HG03280 (cell line): ENCODE results near the gene CUBN.

Source experiments
- ATAC-seq: cut with Tn5 transposase; IDR thresholded peaks from one replicate; pipeline ENCODE4 v1.9.1; 2021; ENCODE audit warnings: mild to moderate bottlenecking, moderate library complexity; ENCODE audit not compliant: unreplicated experiment

CUBN gene

DNA sequence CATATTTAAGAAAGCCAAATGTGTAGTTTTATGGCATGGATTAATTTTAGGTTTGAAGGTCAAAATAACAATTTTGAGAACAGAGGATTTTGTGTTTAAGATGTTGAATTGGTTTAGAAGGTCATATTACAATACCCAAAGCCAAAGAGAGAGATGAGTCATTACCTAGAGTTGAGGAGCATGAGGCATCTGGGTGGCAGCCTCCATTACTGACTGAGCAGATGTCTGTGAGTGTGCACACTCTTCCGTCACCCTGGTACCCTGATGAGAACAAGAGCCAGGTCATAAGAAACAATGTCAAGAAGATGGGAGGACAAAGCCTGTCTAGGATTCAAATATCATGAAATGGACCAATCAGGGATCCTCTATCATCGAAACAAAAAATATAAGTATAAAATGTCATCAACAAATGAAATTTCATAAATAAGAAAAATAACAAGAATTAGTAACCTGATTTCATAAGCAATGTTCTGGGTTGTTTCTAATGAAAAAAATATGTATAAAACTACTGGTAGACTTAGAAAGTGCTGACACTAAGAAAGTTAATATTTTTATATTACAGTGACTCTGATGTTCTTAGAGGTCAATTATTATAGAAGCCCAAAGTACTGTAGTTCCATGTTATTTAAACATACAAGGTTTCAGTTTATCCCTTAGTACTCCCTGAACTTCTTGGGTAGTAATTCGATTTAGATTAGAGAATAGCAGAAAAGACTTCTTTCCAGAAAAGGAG lies 20.0 kb downstream of the CUBN start:
- ATAC-seq: no peak

DNA sequence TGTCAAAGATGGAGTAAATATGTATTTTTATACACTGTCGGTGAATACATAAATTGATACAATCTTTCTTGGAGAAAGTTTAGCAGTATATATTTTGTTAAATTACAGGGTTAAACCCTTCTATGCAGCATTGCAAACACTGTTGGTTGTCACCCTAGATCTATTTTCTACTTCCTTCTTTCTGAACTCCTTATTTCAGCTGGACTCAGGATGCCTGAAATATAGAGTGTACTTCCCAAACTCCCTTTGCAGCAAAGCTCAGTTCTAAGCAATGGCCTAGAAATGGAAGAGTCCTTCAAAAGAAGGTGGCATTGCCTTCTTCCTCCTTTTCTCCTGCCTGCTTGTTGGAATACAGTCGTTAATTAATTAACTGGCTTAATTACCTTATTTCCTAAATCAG lies 20.6 kb downstream of the CUBN start:
- no peak for ATAC-seq

DNA sequence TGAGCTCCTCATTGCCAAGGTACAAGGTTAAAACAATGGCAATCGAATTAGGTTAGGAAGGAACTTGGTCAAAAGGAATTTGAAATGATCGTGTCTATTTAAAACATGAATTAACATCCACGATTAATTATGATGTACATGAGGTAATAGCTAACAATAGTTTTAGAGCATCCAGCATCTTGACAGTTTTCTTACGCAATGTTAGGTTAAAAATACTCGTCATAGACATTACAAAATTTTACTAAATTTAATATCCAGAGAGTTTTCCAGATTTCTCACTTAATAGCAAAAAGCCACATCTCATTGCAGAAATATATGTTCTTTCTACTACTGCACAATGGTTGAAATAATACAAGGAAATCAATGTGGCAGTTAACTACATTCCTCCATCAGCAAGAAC lies 22.6 kb downstream of the CUBN start:
- no peak for ATAC-seq

DNA sequence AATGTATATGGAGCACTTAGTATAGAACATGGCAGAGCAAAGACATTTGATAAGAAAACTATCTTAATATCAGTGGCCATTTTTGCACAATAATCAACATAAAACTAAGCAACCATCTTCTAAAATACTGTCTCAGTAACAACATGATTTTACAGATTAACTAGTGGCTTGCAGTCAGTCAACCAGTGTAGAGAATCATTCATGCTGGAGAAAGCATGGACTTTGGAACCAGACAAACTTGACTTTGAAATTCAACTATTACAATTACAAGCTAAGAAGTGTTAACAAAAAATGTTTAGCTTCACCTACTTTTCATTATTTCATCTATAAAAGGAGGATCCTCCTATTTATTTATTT lies 27.7 kb downstream of the CUBN start:
- ATAC-seq: no peak

DNA sequence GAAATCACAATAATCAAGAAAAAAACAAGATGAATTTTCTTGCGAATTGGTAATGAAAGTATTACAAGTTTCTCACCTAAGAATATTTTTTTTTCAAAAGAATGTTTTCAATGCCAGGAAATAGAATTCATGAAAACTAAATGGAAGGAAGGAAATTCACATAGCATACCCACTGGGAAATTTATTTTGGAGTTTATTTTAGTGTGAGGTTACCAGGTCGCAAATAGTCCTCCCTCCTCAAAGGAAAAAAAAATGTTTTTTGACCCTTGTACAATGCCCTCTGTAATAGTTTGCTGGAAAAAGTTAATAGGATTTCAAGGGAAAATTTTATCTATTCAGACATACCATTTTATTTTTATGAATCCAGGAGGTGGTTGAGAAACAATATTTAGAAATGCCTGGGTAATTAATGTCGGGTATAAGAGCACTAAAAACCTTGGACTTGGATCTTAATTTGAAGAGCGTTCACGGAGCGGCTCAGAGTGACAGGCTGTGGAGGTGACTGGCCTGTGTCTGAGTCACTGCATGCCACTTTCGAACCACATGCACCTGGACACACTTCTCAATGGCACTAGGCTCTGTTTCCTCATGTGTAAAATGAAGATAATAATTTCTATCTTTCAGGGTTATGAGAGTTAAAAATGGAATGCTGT lies 28.2 kb downstream of the CUBN start:
- ATAC-seq: no peak

DNA sequence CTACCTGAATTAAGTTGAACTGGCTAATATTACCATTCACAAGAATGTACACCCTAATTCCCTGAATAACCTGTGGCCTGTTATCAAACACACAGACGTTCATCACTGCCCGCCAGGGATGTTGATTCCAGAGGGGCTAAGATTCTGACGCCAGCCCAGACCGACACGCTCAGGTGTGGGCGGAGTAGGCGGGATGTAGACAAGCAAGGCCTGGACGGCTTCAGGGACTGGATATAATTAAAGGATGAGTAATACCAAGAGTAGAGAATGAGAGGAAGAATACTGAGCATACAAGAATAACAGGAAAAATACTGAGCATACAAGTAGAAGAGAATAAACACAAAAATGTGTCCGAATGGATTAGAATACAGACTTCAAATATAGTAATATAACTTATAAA lies 29.0 kb downstream of the CUBN start:
- no peak for ATAC-seq

DNA sequence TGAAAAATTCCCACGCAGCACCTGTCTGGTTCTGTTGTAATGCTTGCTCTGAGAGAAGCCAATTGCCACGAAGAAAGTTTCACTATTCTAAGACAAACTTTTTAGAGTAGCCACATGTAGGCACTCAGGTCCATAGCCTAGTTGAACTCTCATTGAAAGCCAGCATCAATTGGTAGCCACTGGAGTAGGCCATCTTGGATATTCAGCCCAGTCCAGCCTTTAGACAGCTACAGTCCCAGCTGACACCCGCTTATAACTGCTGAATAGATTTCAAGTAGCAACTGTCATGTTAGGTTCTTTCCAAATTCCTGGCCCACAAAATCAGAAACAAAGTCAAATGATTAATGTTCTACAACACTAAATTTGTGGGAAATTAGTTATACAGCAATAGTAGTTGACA lies 31.6 kb downstream of the CUBN start:
- no peak for ATAC-seq

DNA sequence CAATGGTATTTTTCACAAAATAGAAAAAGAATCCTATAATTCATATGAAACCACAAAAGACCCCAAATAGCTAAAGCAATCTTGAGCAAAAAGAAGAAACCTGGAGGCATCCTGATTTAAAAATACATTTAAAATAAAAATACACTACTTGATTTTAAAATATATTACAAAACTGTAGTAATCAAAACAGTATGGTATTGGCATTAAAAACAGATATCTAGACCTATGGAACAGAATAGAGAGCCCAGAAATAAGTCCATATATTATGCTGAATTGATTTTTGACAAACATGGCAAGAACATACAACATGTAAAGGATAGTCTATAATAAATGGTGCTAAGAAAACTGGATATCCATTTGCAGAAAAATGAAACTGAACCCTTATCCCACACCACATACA lies 34.8 kb downstream of the CUBN start:
- no peak for ATAC-seq

DNA sequence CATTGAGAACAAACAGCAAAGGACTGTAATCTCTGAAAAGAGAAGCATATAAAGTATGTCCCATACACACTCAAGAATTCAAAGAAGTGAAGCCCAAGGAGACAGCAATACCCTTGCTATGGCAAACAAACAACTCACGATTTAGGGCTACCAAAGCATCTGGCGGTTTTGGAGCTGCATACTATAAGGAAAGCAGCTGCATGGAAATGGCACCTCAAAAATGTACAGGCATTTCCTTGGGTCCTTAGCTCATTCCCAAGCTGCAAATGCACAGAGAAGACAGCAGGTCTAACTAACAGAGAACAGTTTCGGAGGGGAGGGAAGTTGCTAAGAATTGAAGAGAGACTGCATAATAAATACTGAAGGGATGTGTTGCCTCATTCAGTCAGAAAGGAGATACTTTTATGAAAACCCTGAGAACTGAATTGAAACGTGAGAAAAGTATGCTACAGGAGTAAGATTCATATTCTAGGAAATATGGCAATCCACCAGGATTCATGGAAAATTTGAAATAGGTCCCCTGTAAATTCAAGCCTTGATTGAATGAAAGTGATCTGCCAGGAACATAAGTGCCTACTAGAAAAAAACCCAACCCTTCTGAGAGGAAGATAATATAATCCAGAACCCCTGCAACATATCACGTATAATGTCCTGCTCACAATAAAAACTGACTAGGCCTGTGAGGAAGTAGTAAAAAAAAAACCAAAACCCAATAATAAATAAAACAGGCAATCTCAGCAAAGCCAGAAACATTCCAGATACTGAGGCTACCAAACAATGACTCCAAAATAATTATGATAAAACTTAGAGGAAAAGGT lies 36.4 kb downstream of the CUBN start:
- no peak for ATAC-seq

DNA sequence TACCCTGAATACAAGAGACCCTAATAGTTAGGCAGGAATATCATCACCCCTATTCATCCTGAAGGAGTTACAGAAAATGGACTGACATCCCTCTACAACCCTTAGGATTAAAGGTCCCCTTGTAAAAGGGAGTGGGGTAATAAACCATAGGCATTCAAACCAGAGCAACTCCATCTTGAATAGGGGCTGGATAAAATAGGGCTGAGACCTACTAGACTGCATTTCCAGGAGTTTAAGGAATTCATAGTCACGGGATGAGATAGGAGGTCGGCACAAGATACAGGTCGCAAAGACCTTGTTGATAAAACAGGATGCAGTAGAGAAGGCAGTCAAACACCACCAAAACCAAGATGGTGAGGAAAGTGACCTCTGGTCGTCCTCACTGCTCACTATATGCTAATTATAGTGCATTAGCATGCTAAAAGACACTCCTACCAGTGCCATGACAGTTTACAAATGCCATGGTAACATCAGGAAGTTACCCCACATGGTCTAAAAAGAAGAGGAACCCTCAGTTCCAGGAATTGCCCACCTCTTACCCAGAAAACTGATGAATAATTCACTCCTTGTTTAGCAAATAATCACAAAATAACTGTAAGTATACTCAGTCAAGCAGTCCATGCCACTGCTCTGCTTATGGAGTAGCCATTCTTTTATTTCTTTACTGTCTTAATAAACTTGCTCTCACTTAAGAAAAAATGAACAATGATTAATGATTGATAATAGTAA lies 37.2 kb downstream of the CUBN start:
- no peak for ATAC-seq

DNA sequence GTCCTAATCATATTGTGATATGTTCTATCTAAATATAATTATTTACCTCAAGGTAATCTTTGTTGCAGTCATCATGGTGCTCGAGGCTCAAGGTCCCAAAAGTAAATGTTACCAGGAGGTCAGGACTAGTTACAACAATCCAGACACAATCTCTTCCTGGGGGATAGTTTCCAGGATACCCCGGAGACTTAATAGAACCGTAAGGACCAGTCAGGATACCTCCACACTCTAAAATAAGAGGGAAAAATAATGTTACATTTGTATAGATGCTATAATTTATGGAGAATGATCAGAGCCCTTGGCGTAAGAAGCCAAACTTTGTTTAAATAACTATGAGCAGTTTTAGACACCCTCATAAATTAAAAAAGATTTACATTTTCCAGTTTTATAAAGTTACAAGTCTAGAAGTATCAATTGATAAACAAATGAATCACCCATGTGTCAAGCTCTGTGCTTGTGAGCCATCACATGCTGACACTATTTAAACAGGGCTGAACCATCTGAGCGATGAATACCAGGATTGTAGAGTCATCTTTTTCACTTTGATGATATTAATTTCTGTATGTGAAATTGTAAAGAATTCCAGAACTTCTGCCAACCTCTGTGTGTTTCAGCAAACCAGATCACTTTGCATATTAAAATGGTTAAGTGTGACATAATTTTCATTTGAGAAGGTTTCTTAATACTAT lies 41.3 kb downstream of the CUBN start:
- ATAC-seq: no peak

DNA sequence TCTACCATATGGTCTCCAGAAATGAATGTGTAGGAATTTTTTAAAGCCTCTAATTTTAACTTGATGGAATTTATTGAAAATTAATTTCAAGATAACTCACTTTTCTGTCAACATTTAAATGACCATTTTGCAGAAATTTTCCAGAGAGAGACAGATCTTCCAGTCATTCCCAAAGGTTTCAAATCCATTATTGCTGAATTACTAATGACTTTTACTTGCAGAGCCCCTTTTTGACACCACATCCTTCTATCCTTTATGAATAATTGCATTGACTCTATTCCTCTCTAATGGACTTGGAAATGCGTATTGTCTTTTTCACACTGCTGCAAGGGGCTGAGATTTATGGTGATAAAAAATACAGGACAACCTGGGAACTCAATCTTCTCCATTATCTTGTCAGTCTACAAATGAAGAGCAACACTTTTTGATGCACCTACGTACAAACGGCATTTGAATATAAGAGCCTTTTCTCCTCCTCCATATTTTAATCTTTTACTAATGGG lies 42.7 kb downstream of the CUBN start:
- no peak for ATAC-seq

DNA sequence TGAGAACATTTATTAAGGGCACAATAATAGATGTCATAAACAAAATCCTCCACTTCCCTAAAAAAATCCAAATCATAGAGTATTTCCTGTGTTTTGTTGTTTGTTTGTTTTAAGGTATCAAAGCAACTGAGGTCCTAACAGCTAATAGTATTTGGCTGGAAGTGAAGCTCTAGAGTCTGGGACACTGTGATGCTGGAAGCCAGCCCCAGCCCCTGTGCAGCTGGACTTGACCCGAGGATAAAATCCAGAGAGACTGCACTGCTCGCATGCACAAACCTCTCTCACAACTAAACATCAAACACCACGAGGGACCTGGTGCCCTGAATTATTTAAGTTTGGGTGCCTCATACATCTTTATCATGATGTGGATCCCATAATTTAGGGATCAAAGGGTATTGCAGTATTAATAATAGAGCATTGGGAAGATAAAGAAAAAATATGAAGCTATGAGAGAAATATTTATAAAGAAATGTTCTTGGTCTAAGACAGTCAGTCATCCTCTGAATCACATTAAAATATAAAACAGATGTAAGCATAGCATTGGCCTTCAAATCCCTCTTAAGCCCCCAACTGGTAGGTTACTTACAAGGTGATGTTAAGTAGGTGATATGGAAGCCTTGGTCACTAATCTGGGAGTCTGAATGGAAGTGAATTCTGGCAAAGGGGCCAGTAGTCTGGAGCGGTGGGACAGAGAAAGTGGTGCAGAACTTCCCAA lies 44.4 kb downstream of the CUBN start:
- no peak for ATAC-seq

DNA sequence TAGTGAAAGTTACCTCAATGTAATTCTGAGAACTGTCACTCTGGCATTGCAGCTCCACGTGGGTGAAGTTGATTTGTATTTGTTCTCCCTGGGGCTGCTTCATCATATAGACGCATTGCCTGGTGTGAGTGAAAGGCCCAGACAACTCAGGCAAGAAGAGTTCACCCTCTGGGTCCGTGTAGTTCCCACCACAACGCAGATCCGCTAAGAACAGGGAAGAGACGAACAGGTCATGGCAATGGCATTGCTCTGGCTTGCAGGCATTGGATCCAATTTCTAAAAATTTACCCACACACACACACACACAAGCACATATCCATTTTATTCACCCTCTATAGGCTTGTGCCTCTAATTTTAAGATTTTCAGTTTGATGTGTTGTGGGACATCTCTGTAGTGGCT lies 45.4 kb downstream of the CUBN start:
- ATAC-seq: no peak

DNA sequence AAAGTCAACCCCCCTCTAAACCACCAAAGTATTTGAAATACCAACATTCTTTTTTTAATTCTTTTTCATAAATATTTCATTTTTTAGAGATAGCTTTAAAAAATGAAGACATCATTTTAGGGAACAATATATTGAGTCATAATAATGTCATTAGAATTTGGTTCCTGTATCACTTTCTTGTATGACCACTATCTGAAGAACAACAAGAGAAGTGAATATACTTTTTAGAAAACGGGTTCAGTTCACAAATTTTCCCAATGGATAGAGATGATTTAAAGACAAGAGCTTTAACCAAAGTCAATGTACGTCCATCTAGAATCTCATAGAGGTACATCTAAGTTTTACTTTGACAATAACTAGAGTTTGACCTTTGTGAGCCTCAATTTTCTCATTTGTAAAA lies 48.2 kb downstream of the CUBN start:
- no peak for ATAC-seq

DNA sequence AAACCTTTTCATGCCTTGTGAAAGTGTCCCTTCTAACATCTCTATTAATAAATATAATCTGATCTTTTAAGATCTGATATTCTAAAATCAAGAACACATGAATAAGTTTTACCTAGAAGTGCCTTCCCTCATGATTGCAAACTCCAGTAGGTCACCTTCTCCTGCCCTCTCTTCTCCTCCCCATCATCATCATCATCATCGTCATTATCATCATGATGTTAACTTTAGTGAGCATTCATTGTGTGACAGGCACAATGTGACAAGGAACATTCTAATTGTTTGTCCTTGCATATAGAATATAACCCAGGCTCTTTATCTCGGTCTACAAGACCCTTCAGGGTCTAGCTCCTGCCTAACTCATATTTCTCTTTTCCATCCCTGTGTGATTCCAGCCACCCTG lies 51.7 kb downstream of the CUBN start:
- ATAC-seq: no peak

DNA sequence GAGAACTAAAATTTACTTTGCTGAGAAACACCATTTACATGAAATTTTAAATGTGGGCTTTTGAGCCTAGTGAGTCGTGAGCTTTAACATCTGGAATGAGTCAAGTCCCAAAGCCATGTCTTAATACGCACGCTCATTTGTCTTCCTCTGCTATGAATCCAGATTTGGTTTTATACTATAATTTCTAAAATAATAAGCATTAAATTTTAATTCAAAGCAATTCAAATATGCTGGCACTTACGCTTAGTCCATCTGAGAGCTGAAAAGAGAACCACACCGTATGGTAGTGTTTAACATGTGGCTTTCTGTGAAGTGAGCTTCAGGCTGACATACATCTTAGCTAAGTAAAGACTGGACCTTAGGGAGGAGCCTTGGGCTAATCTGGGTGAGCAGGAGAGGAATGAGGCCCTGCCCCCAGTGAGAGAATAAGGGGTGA lies 52.2 kb downstream of the CUBN start:
- no peak for ATAC-seq

DNA sequence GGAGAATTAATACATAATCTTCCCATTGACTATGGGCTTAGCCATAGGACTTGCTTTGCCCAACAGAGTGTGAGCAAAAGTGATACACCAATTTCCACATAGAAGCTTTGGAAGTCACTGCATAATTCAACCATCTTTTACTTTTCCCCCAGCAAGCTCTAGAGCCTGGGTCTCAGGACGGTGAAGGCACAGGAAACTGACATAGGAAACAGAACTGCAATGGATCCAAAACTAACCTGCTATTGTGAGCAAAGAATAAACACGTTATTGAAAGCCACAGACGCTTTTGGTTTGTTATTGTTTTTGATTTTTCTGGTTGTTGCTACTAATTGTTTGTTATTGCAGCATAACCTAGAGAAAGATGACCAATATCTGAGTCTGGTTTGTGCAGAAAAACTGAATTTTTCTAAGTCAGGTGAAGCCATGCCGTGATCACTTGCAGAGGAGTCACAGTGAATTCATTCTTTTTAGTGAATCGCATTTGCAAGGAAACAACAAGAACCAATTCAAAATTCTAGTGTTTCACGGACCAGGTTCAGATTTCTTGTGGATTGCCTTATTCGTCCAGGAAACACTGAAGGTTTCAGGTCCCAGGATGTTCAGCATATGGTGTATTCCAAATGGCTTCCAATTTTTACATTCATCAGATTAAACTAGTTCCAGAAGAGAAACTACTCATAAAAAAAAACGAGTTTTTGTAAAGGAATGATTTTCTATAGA lies 52.8 kb downstream of the CUBN start:
- no peak for ATAC-seq
